BJ (cell line): ENCODE data around the gene BAD. TPM values are rescaled to one million over a fixed set of nuclear protein-coding genes. Genes with fewer than 3 reads are reported as not detected.
A peak's percentile ranks its signal among the peaks of the same experiment; 100 is the strongest.
"Not testable (repeated sequence)": the region's sequence is repeated elsewhere in the genome, so short reads cannot be mapped to it uniquely, and the experiment has no call there.

ENCODE experiments used
- CTCF ChIA-PET: fragments of 350-600 bp; formaldehyde crosslinking; extraction: SDS; loops from one replicate; lab custom pipeline; 2021; ENCODE audit warnings: antibody characterized with exemption, inconsistent platforms; lab: Yijun Ruan, JAX
- POLR2A ChIA-PET: fragments of 300-600 bp; sonication (Branson Sonifier 250); formaldehyde crosslinking; extraction: SDS; loops from one replicate; lab custom pipeline; 2021; ENCODE audit warnings: antibody characterized with exemption; lab: Charles Lee
- DNase-seq: peaks from one replicate; pipeline ENCODE4 v3.0.0-alpha.2; 2011; ENCODE audit warnings: low read depth
- H3K27me3 ChIP-seq: 2 replicates; pipeline ENCODE4 v1.6.0; 2011; ENCODE audit warnings: low read length; ENCODE audit not compliant: control insufficient read depth, insufficient read depth
- H3K36me3 ChIP-seq: 2 replicates; pipeline ENCODE4 v1.5.1; 2011; ENCODE audit warnings: low read length; ENCODE audit not compliant: control insufficient read depth, insufficient read depth
- H3K4me3 ChIP-seq: 2 replicates; pipeline ENCODE4 v1.5.1; 2011; ENCODE audit warnings: low read depth, mild to moderate bottlenecking, control low read depth, low read length
- polyA plus RNA-seq: library from polyadenylated mRNA; depleted of rRNA; stranded (reverse); fragments of >200 nt; gene quantifications from 2 replicates; pipeline ENCODE4 v1.2.3, GENCODE V29; 2011
- TF ChIP-seq, protein P1 (sequence below): IDR thresholded peaks from 2 replicates; pipeline ENCODE4 v1.5.1; 2011; ENCODE audit warnings: low read depth, mild to moderate bottlenecking, control low read depth, inconsistent platforms, low read length, moderate library complexity; ENCODE audit not compliant: insufficient read depth

The BAD gene
- polyA plus RNA-seq, 1 experiment = 85.3 TPM

DNA sequence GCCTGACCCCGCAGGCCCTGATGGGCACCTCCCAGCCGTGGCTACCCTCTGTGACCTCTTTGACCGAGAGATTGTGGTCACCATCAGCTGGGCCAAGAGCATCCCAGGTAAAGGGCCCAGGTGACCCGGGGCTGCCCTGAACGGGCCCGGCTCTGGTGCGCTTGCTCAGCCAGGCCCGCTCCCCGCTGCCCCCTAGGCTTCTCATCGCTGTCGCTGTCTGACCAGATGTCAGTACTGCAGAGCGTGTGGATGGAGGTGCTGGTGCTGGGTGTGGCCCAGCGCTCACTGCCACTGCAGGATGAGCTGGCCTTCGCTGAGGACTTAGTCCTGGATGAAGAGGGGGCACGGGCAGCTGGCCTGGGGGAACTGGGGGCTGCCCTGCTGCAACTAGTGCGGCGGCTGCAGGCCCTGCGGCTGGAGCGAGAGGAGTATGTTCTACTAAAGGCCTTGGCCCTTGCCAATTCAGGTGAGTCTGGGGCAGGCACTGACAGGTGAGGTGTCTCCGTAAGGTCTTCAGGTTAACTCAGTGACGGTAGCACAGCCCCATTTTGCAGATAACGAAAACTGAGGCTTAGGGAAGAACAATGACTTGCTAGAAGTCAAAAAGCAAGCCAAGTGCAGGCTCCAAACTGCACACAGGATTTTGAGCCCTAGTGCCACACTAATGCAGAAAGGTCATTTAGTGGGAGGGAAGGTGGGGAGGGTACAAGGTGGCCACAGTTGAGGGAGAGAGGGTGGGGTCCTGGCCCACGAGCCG, 30.5 kb upstream of the BAD start:
- TF ChIP-seq, protein P1, sequence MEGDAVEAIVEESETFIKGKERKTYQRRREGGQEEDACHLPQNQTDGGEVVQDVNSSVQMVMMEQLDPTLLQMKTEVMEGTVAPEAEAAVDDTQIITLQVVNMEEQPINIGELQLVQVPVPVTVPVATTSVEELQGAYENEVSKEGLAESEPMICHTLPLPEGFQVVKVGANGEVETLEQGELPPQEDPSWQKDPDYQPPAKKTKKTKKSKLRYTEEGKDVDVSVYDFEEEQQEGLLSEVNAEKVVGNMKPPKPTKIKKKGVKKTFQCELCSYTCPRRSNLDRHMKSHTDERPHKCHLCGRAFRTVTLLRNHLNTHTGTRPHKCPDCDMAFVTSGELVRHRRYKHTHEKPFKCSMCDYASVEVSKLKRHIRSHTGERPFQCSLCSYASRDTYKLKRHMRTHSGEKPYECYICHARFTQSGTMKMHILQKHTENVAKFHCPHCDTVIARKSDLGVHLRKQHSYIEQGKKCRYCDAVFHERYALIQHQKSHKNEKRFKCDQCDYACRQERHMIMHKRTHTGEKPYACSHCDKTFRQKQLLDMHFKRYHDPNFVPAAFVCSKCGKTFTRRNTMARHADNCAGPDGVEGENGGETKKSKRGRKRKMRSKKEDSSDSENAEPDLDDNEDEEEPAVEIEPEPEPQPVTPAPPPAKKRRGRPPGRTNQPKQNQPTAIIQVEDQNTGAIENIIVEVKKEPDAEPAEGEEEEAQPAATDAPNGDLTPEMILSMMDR = no peak
- POLR2A ChIA-PET = no interaction called here
- H3K27me3 ChIP-seq = no peaks in the 10 kb centered on the region
- no peak for DNase-seq
- peaks cover 7% of the 10 kb centered on the region for H3K36me3 ChIP-seq
- CTCF ChIA-PET = interaction anchor here (1.0 to 6.3 kb wide), 2 partner anchors 9 to 69 kb away, joined by 3 to 41 read pairs; partner anchors contain the start of gene ESRRA
- H3K4me3 ChIP-seq = no peak overlapping the region

DNA sequence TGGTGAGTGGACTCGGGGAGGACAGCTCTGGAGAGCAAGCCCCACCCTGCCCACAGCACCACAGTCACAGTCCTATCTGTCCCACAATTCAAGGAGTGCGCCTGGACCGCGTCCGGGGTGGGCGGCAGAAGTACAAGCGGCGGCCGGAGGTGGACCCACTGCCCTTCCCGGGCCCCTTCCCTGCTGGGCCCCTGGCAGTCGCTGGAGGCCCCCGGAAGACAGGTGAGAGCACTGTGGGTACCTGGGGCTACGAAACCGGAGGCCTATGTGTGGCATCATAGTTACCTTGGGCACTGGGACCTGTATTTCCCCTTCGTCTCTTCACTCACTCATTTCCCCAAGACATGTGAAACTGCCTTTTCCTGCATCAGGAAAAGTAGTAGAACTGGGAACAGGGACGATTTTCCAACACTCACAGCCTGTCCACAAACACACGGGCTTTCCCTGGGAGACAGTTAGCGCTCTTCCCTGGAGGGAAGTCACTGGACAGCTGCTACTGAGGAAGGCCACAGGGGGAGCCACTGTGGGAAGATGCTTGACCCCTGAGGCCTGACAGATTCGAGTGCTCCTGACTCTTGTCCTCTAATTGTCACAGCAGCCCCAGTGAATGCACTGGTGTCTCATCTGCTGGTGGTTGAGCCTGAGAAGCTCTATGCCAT, 29.8 kb upstream of the BAD start:
- Histone ChIP-seq H3K4me3 (no peak overlapping the region), H3K36me3 (peaks cover 7% of the 10 kb centered on the region), H3K27me3 (no peaks in the 10 kb centered on the region)
- ChIA-PET POLR2A (no interaction called here), CTCF (interaction anchor here (1.0 to 6.3 kb wide), 2 partner anchors 8 to 68 kb away, joined by 3 to 41 read pairs; partner anchors contain the start of gene ESRRA)
- DNase-seq = no peak
- TF ChIP-seq, protein P1 = peak; percentile 21; the same call in 1 of the 2 replicates

GRCh38 chr11:64313491-64314145, 29.2 kb upstream of the BAD start:
- peaks cover 7% of the 10 kb centered on the region for H3K36me3 ChIP-seq
- CTCF ChIA-PET = interaction anchor here (1.0 to 6.3 kb wide), 3 partner anchors 8 to 336 kb away, joined by 3 to 41 read pairs (median 4); partner anchors contain the start of gene ESRRA
- TF ChIP-seq, protein P1 = no peak
- H3K27me3 ChIP-seq = no peaks in the 10 kb centered on the region
- POLR2A ChIA-PET = no interaction called here
- no peak overlapping the region for H3K4me3 ChIP-seq
- no peak for DNase-seq

DNA sequence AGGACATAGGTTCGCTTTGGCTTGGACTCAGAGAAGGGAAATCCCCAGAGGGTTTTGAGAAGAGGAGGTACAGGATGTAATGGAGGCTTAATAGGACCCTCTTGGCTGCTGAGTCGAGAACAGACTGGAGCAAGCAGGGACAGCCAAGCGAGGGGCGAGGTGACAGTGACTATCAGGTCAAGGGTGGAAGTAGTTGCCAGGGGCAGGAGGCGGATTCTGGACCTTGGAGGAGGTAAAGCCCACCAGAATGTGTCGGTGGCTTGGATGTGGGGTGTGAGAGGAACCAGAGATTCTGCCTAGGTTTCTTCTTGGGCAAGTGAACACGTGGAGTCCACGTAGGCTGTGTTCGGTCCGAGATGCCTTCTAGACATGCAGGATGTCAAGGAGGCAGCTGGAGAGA, 28.5 kb upstream of the BAD start:
- POLR2A ChIA-PET = no interaction called here

DNA sequence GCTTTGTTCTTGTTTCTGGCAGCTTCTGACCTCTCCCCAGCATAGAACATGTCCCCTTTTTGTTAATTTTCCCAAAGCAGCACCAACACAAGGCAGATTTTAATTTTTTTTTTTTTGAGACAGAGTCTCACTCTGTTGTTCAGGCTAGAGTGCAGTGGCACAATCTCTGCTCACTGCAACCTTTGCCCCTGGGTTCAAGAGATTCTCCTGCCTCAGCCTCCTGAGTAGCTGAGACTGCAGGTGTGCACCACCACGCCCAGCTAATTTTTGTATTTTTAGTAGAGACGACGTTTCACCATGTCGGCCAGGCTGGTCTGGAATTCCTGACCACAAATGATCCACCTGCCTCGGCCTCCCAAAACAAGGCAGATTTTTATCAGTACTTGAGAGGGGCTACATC, 23.3 kb upstream of the BAD start:
- DNase-seq, H3K27me3 ChIP-seq, H3K4me3 ChIP-seq, H3K36me3 ChIP-seq, POLR2A ChIA-PET: not testable (repeated sequence)
- CTCF ChIA-PET = interaction anchor here (1.5 to 5.5 kb wide), 2 partner anchors 8 to 104 kb away, joined by 4 to 41 read pairs; partner anchors contain the start of genes PRDX5 and TRMT112

More for the DNA sequence above, 28.5 kb upstream of the BAD start:
- H3K27me3 ChIP-seq = no peaks in the 10 kb centered on the region
- H3K4me3 ChIP-seq = no peak overlapping the region
- CTCF ChIA-PET = interaction anchor here (1.7 to 6.3 kb wide), 2 partner anchors 7 to 337 kb away, joined by 4 to 41 read pairs; partner anchors contain the start of gene ESRRA
- H3K36me3 ChIP-seq = peaks cover 7% of the 10 kb centered on the region
- DNase-seq = no peak
- TF ChIP-seq, protein P1 = no peak
